ENCODE measurements around the gene VANGL1. TPM values are rescaled to one million over a fixed set of nuclear protein-coding genes. Genes with fewer than 3 reads are reported as not detected.

VANGL1 gene
- total RNA-seq, 2 experiments from 2014 or later = 1.1 to 1.8 TPM

- DNase-seq = no peak
- Histone ChIP-seq H3K27me3 (ENCODE audit: control insufficient read depth in 1 of 2, insufficient read depth in 2 of 2, low read length in 2 of 2) (no peaks in the 10 kb centered on the region), H3K4me1 (ENCODE audit: insufficient read depth, low read length) (no peaks in the 10 kb centered on the region), H3K27ac (ENCODE audit: low read depth in 1 of 2, low read length in 2 of 2) (no peak overlapping the region), H3K9me3 (ENCODE audit: control insufficient read depth in 1 of 2, insufficient read depth in 1 of 2, low read length in 2 of 2) (no peaks in the 10 kb centered on the region), H3K36me3 (ENCODE audit: insufficient read depth, low read length) (no peaks in the 10 kb centered on the region), H3K4me3 (ENCODE audit: low read length) (no peak overlapping the region)
- no peak for TF ChIP-seq CTCF (IDR thresholded peaks at IDR 0.05)
- ChIA-PET POLR2A (no interaction called here), CTCF (no interaction called here)
- H3K27me3 Mint-ChIP-seq = peaks cover 5% of the 10 kb centered on the region
- intact Hi-C loops (cut with DNase I, micrococcal nuclease) = no loop called here
- H3K27ac Mint-ChIP-seq = no peak overlapping the region
- H3K36me3 Mint-ChIP-seq (ENCODE audit: low read depth) = no peaks in the 10 kb centered on the region
- peaks cover 2% of the 10 kb centered on the region for H3K9me3 Mint-ChIP-seq
- no peak for ATAC-seq (ENCODE audit: poor library complexity)
- no peak overlapping the region for H3K4me3 Mint-ChIP-seq
- H3K4me1 Mint-ChIP-seq (ENCODE audit: low read depth) = no peaks in the 10 kb centered on the region
These were observed 37.3 kb upstream of the VANGL1 start for GRCh38 chr1:115604508-115604907.

- H3K36me3 ChIP-seq (ENCODE audit: insufficient read depth, low read length) = no peaks in the 10 kb centered on the region
These were observed 35.5 kb upstream of the VANGL1 start for GRCh38 chr1:115606305-115606704.

GRCh38 chr1:115609021-115609420 lies 32.7 kb upstream of the VANGL1 start:
- H3K36me3 Mint-ChIP-seq (ENCODE audit: low read depth) = no peaks in the 10 kb centered on the region
- intact Hi-C loops (cut with DNase I, micrococcal nuclease) = loop anchor here in 1 of 2 experiments (2.0 kb wide), 1 partner anchor 98 kb away; no protein-coding TSS in a partner anchor
- ChIA-PET CTCF (no interaction called here), POLR2A (no interaction called here)
- no peaks in the 10 kb centered on the region for H3K9me3 Mint-ChIP-seq
- TF ChIP-seq CTCF (IDR thresholded peaks at IDR 0.05) = no peak
- no peaks in the 10 kb centered on the region for H3K36me3 ChIP-seq (ENCODE audit: insufficient read depth, low read length)
- no peak overlapping the region for H3K27ac ChIP-seq (ENCODE audit: low read depth in 1 of 2, low read length in 2 of 2)
- H3K27ac Mint-ChIP-seq = no peak overlapping the region
- H3K4me3 Mint-ChIP-seq = no peak overlapping the region
- H3K4me3 ChIP-seq (ENCODE audit: low read length) = no peak overlapping the region
- DNase-seq = no peak
- no peaks in the 10 kb centered on the region for H3K9me3 ChIP-seq (ENCODE audit: control insufficient read depth in 1 of 2, insufficient read depth in 1 of 2, low read length in 2 of 2)
- ATAC-seq (ENCODE audit: poor library complexity) = no peak
- no peaks in the 10 kb centered on the region for H3K4me1 ChIP-seq (ENCODE audit: insufficient read depth, low read length)
- peaks cover 0 to 4% of the 10 kb centered on the region in 2 experiments for H3K27me3 ChIP-seq (ENCODE audit: control insufficient read depth in 1 of 2, insufficient read depth in 2 of 2, low read length in 2 of 2)
- peaks cover 3% of the 10 kb centered on the region for H3K27me3 Mint-ChIP-seq
- H3K4me1 Mint-ChIP-seq (ENCODE audit: low read depth) = no peaks in the 10 kb centered on the region

More at GRCh38 chr1:115606305-115606704, 35.5 kb upstream of the VANGL1 start:
- Mint-ChIP-seq H3K27ac (no peak overlapping the region), H3K4me1 (ENCODE audit: low read depth) (no peaks in the 10 kb centered on the region), H3K27me3 (no peaks in the 10 kb centered on the region), H3K9me3 (peaks cover 2% of the 10 kb centered on the region), H3K4me3 (no peak overlapping the region), H3K36me3 (ENCODE audit: low read depth) (no peaks in the 10 kb centered on the region)
- TF ChIP-seq CTCF (IDR thresholded peaks at IDR 0.05) = no peak
- DNase-seq = no peak
- intact Hi-C loops (cut with DNase I, micrococcal nuclease) = no loop called here
- H3K4me3 ChIP-seq (ENCODE audit: low read length) = no peak overlapping the region
- no peaks in the 10 kb centered on the region for H3K9me3 ChIP-seq (ENCODE audit: control insufficient read depth in 1 of 2, insufficient read depth in 1 of 2, low read length in 2 of 2)
- POLR2A ChIA-PET = no interaction called here
- ATAC-seq (ENCODE audit: poor library complexity) = no peak
- H3K4me1 ChIP-seq (ENCODE audit: insufficient read depth, low read length) = no peaks in the 10 kb centered on the region
- no peak overlapping the region for H3K27ac ChIP-seq (ENCODE audit: low read depth in 1 of 2, low read length in 2 of 2)
- H3K27me3 ChIP-seq (ENCODE audit: control insufficient read depth in 1 of 2, insufficient read depth in 2 of 2, low read length in 2 of 2) = peaks cover 0 to 4% of the 10 kb centered on the region in 2 experiments
- CTCF ChIA-PET = no interaction called here

Measured in CD4-positive, alpha-beta T cell (primary cell).